Right atrium auricular region (tissue), 2 donors: Measurements from ENCODE around the gene RRP15. TPM values are rescaled to one million over a fixed set of nuclear protein-coding genes. Genes with fewer than 3 reads are reported as not detected.

Experiments used
- DNase-seq: peaks from one replicate; pipeline ENCODE4 v3.0.0-alpha.2; 2019; ENCODE audit warnings: low spot score
- H3K27ac ChIP-seq, 2 donors: fragments of 200-600 bp; sonication (generic); 1 replicate in 1 of 2; 2 replicates in 1 of 2; pipeline ENCODE4 v1.5.1; 2016 to 2019
- H3K27me3 ChIP-seq, 2 donors: fragments of 200-600 bp; sonication (generic); one replicate each; pipeline versions ENCODE4 v1.5.1 to v1.6.0; 2017 to 2019
- H3K36me3 ChIP-seq: fragments of 200-600 bp; sonication (generic); one replicate; pipeline ENCODE4 v1.5.1; 2016
- H3K4me1 ChIP-seq, 2 donors: fragments of 200-600 bp; sonication (generic); one replicate each; pipeline versions ENCODE4 v1.5.1 to v1.6.0; 2017 to 2019
- H3K4me3 ChIP-seq, 2 donors: fragments of 200-600 bp; sonication (generic); 1 replicate in 1 of 2; 2 replicates in 1 of 2; pipeline ENCODE4 v1.5.1; 2017 to 2019; ENCODE audit warnings: mild to moderate bottlenecking in 1 of 2, moderate library complexity in 1 of 2
- H3K9me3 ChIP-seq, 2 donors: fragments of 200-600 bp; sonication (generic); one replicate each; pipeline ENCODE4 v1.5.1; 2019
- CTCF ChIP-seq, 2 donors: fragments of 200-600 bp; sonication (generic); IDR thresholded peaks; one replicate each; pipeline ENCODE4 v1.5.1; 2019; ENCODE audit warnings: antibody characterized with exemption in 2 of 2
- total RNA-seq, 2 donors: library from RNA; depleted of rRNA; stranded (reverse); fragments of >200 nt; gene quantifications; one replicate each; pipeline ENCODE4 v1.1.0, GENCODE V29; 2016

Gene RRP15
- total RNA-seq, 2 donors from 2014 or later, result 5.3 to 6.2 TPM

DNA sequence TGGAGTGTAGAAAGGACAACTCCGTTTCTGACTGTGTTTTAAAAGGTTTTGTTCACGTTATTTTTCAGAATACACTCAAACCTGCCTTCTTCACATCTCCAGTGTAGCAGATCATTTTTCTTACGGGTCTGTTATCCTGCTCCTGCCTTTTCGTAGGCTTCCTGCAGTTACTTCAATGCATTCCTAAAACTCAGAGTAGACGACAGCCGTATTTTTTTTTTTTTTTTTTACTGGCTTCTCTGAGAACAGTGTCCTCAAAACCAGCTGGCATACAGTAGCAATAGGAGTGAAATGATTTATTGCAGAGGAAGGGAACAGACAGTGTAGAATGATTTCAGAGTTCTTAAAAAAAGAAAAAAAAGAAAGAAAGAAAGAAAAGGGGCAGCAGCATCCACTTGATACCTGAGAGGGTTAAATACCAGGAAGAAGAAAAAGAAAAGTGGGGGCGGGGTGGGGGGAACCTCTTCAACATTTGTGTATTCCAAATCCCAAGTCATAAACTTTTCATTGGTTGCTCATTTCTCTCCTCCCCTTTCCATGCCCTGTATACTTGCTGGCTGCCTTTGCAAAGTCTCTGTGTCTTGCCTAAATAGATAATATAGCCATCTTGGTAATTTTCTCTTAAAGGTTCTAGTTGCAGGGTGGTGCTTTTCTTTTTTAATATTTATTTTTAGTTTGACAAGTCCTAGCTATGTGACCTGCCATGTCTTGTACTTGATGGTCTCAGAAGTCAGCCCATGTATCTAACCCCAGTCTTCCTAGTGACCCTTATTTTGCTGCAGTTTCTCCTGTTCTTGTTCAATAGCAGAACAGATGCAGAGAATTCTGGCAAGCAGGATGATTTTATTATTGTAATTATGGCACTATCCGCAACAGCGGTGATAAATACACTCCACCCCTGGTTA, 62.9 kb downstream of the RRP15 start:
- Histone ChIP-seq H3K27ac (peak overlapping the region; percentile 76 to 92), H3K9me3 (no peaks in the 10 kb centered on the region), H3K4me3 (peak overlapping the region; percentile 63 to 71), H3K27me3 (no peaks in the 10 kb centered on the region), H3K36me3 (no peaks in the 10 kb centered on the region), H3K4me1 (peaks cover 0 to 42% of the 10 kb centered on the region in 2 donors)
- TF ChIP-seq CTCF (IDR thresholded peaks at IDR 0.05), result no peak
- no peak for DNase-seq

DNA sequence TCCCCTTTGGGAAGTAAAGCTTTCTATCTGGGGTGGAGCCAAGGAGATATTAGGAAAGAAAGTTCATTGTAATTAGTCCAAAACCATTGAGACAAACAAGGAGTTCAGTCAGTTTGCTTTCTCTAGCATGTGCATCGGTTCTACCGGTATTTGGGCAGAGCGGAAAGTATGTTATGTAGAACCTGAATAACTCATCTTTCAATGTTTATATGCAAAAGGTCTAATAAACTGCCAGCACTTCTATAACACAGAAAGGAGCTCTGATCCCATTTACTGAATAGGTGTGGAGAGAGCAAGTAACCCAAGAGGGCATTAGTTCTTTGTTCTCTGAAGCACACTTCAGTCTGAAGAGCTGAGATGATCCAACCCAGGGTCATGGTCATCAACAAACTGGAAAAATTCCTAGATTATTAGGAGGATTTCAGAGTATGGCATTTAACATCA, 63.6 kb downstream of the RRP15 start:
- Histone ChIP-seq H3K4me3 (peak overlapping the region; percentile 63 to 71), H3K27ac (peak overlapping the region; percentile 76 to 92), H3K36me3 (no peaks in the 10 kb centered on the region), H3K27me3 (no peaks in the 10 kb centered on the region), H3K4me1 (peaks cover 0 to 42% of the 10 kb centered on the region in 2 donors), H3K9me3 (no peaks in the 10 kb centered on the region)
- no peak for DNase-seq
- no peak for TF ChIP-seq CTCF (IDR thresholded peaks at IDR 0.05)

GRCh38 chr1:218349348-218350034, 64.4 kb downstream of the RRP15 start:
- no peak for TF ChIP-seq CTCF (IDR thresholded peaks at IDR 0.05)
- H3K36me3 ChIP-seq, result no peaks in the 10 kb centered on the region
- peaks cover 0 to 42% of the 10 kb centered on the region in 2 donors for H3K4me1 ChIP-seq
- DNase-seq, result no peak
- H3K4me3 ChIP-seq, result peak overlapping the region in 1 of 2 donors; percentile 71
- no peaks in the 10 kb centered on the region for H3K9me3 ChIP-seq
- peak overlapping the region; percentile 76 to 92 for H3K27ac ChIP-seq
- no peaks in the 10 kb centered on the region for H3K27me3 ChIP-seq

- Histone ChIP-seq H3K4me3 (peak overlapping the region in 1 of 2 donors; percentile 71), H3K27me3 (no peaks in the 10 kb centered on the region), H3K27ac (peak overlapping the region; percentile 76 to 92), H3K9me3 (no peaks in the 10 kb centered on the region), H3K4me1 (peaks cover 0 to 37% of the 10 kb centered on the region in 2 donors), H3K36me3 (no peaks in the 10 kb centered on the region)
- DNase-seq, result no peak
- TF ChIP-seq CTCF (IDR thresholded peaks at IDR 0.05), result no peak
These were observed 65.0 kb downstream of the RRP15 start for GRCh38 chr1:218350035-218350525.

DNA sequence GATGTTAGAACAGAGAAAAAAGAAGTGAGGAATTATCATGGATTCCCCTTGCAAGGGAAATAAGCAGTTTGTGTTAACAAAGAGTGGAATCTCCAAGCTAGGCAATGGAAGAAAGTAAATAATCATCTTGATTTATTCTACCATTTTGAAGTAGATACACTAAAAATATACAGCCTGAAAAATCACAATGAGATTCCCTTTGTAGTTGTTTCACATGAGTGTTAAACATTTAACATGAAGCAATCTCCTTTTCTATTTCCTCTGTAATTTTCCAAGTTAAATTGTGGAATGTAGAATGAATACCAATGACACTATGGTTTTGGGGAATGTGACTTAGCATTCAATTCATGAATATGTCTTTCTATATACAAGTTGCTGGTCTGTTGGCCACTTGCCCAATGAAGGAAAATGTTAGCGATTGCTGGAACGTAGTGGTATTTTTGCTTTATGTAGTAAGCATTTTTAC, 65.7 kb downstream of the RRP15 start:
- Histone ChIP-seq H3K36me3 (no peaks in the 10 kb centered on the region), H3K4me1 (peaks cover 0 to 37% of the 10 kb centered on the region in 2 donors), H3K9me3 (no peaks in the 10 kb centered on the region), H3K27me3 (no peaks in the 10 kb centered on the region), H3K27ac (peak overlapping the region; percentile 76 to 92), H3K4me3 (peak overlapping the region; percentile 15 to 28)
- DNase-seq, result no peak
- TF ChIP-seq CTCF (IDR thresholded peaks at IDR 0.05), result no peak
